Measurements from ENCODE around the gene CDH16. TPM values are rescaled to one million over a fixed set of nuclear protein-coding genes. Genes with fewer than 3 reads are reported as not detected.

CDH16 gene
- total and polyA plus RNA-seq, 2 of the 13 experiments (the other 11 are each of a cell fraction or from before 2014, with no cell fraction given) = 2.7 to 3.9 TPM

DNA sequence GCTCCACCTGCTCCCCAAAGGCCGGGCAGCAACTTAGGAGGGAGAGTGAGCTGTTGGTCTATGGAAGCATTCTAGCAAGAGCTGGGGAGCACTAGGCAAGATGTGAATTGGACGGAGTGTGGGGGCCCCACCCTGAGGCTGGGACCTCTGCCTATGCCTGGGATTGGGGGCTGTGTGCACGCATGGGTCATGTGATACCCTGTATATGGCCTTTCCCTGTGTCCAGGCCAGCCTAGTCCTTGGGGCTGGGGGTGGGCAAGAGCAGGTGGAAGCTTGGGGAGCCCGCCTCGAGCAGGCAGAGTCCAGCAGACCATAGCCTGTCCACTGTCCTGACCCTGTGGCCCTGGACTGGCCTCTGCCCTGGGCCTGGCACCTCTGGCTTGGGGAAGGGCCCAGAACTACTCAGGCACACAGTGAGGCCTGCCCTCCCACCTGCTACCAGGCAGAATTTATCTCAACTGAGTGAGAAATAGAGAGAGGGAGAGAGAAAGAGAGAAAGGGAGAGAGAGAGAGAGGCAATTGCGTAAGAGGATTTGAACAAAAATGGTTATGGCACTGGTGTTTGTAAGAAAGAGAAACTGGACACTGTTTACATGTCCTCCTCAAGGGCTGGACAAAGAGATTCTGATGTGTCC, 19.3 kb downstream of the CDH16 start (continued):
- TF ChIP-seq ZFP36L2 (CRISPR knock-in tag; IDR thresholded peaks at IDR 0.05) = no peak
- TF ChIP-seq ZKSCAN5 (CRISPR knock-in tag; IDR thresholded peaks at IDR 0.05) = 0 out of 2 replicates have a peak, but pooled peaks have one; percentile 17
- TF ChIP-seq HOXA3 (CRISPR knock-in tag; IDR thresholded peaks at IDR 0.05) = 0 out of 2 replicates have a peak, but pooled peaks have one; percentile 19
- TF ChIP-seq ZSCAN25 (CRISPR knock-in tag; IDR thresholded peaks at IDR 0.05) = peak; percentile 53; the same call in 1 of the 2 replicates
- no peak for TF ChIP-seq LCORL (IDR thresholded peaks at IDR 0.05)
- 0 out of 2 replicates have a peak, but pooled peaks have one; percentile 6 for TF ChIP-seq LCORL (CRISPR knock-in tag; IDR thresholded peaks at IDR 0.05)
- TF ChIP-seq, protein P1, sequence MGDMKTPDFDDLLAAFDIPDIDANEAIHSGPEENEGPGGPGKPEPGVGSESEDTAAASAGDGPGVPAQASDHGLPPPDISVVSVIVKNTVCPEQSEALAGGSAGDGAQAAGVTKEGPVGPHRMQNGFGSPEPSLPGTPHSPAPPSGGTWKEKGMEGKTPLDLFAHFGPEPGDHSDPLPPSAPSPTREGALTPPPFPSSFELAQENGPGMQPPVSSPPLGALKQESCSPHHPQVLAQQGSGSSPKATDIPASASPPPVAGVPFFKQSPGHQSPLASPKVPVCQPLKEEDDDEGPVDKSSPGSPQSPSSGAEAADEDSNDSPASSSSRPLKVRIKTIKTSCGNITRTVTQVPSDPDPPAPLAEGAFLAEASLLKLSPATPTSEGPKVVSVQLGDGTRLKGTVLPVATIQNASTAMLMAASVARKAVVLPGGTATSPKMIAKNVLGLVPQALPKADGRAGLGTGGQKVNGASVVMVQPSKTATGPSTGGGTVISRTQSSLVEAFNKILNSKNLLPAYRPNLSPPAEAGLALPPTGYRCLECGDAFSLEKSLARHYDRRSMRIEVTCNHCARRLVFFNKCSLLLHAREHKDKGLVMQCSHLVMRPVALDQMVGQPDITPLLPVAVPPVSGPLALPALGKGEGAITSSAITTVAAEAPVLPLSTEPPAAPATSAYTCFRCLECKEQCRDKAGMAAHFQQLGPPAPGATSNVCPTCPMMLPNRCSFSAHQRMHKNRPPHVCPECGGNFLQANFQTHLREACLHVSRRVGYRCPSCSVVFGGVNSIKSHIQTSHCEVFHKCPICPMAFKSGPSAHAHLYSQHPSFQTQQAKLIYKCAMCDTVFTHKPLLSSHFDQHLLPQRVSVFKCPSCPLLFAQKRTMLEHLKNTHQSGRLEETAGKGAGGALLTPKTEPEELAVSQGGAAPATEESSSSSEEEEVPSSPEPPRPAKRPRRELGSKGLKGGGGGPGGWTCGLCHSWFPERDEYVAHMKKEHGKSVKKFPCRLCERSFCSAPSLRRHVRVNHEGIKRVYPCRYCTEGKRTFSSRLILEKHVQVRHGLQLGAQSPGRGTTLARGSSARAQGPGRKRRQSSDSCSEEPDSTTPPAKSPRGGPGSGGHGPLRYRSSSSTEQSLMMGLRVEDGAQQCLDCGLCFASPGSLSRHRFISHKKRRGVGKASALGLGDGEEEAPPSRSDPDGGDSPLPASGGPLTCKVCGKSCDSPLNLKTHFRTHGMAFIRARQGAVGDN (CRISPR knock-in tag; IDR thresholded peaks at IDR 0.05) = peak; percentile 83
- TF ChIP-seq ZNF644 (CRISPR knock-in tag; IDR thresholded peaks at IDR 0.05; ENCODE audit: low read depth) = peak; percentile 55; the same call in 1 of the 2 replicates
- TF ChIP-seq SP1 (IDR thresholded peaks at IDR 0.05) = no peak
- TF ChIP-seq SP1 (CRISPR knock-in tag; IDR thresholded peaks at IDR 0.05) = no peak
- 0 out of 2 replicates have a peak, but pooled peaks have one; percentile 21 for TF ChIP-seq FOXK1 (CRISPR knock-in tag; IDR thresholded peaks at IDR 0.05; ENCODE audit: borderline replicate concordance, low read depth)
- TF ChIP-seq, protein P2, sequence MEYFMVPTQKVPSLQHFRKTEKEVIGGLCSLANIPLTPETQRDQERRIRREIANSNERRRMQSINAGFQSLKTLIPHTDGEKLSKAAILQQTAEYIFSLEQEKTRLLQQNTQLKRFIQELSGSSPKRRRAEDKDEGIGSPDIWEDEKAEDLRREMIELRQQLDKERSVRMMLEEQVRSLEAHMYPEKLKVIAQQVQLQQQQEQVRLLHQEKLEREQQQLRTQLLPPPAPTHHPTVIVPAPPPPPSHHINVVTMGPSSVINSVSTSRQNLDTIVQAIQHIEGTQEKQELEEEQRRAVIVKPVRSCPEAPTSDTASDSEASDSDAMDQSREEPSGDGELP (IDR thresholded peaks at IDR 0.05; ENCODE audit: borderline replicate concordance, low read depth) = no peak
- TF ChIP-seq THAP11 (CRISPR knock-in tag; IDR thresholded peaks at IDR 0.05) = peak; percentile 14; the same call in 1 of the 2 replicates
- TF ChIP-seq SOX5 (CRISPR knock-in tag; IDR thresholded peaks at IDR 0.05; ENCODE audit: borderline replicate concordance) = peak; percentile 46; the same call in 1 of the 2 replicates
- peak; percentile 86 for TF ChIP-seq ZNF296 (CRISPR knock-in tag; conservative IDR thresholded peaks at IDR 0.05)
- TF ChIP-seq, protein P3, sequence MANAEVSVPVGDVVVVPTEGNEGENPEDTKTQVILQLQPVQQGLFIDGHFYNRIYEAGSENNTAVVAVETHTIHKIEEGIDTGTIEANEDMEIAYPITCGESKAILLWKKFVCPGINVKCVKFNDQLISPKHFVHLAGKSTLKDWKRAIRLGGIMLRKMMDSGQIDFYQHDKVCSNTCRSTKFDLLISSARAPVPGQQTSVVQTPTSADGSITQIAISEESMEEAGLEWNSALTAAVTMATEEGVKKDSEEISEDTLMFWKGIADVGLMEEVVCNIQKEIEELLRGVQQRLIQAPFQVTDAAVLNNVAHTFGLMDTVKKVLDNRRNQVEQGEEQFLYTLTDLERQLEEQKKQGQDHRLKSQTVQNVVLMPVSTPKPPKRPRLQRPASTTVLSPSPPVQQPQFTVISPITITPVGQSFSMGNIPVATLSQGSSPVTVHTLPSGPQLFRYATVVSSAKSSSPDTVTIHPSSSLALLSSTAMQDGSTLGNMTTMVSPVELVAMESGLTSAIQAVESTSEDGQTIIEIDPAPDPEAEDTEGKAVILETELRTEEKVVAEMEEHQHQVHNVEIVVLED (CRISPR knock-in tag; IDR thresholded peaks at IDR 0.05; ENCODE audit: borderline replicate concordance) = no peak; the same call in 1 of the 2 replicates
- 0 out of 3 replicates have a peak, but pooled peaks have one; percentile 33 for TF ChIP-seq MXI1 (IDR thresholded peaks at IDR 0.05; ENCODE audit: borderline replicate concordance, low read depth, low read length)
- TF ChIP-seq, protein P4, sequence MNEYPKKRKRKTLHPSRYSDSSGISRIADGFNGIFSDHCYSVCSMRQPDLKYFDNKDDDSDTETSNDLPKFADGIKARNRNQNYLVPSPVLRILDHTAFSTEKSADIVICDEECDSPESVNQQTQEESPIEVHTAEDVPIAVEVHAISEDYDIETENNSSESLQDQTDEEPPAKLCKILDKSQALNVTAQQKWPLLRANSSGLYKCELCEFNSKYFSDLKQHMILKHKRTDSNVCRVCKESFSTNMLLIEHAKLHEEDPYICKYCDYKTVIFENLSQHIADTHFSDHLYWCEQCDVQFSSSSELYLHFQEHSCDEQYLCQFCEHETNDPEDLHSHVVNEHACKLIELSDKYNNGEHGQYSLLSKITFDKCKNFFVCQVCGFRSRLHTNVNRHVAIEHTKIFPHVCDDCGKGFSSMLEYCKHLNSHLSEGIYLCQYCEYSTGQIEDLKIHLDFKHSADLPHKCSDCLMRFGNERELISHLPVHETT (CRISPR knock-in tag; conservative IDR thresholded peaks at IDR 0.05) = 0 out of 2 replicates have a peak, but pooled peaks have one; percentile 23
- TF ChIP-seq NRL (CRISPR knock-in tag; IDR thresholded peaks at IDR 0.05; ENCODE audit: borderline replicate concordance) = peak; percentile 74; the same call in 1 of the 2 replicates
- TF ChIP-seq ZC3H4 (CRISPR knock-in tag; IDR thresholded peaks at IDR 0.05; ENCODE audit: borderline replicate concordance) = no peak
- peak; percentile 35; the same call in 1 of the 2 replicates for TF ChIP-seq HDAC1 (CRISPR knock-in tag; IDR thresholded peaks at IDR 0.05)
- TF ChIP-seq SMAD9 (CRISPR knock-in tag; IDR thresholded peaks at IDR 0.05) = no peak
- no peak for TF ChIP-seq TEAD2 (CRISPR knock-in tag; IDR thresholded peaks at IDR 0.05)
- no peak for TF ChIP-seq ZNF138 (CRISPR knock-in tag; IDR thresholded peaks at IDR 0.05; ENCODE audit: low read depth)

Data from HepG2 (cell line).